Measurements from ENCODE around the gene G6PD. TPM values are rescaled to one million over a fixed set of nuclear protein-coding genes. Genes with fewer than 3 reads are reported as not detected.
"Not testable (repeated sequence)": the region's sequence is repeated elsewhere in the genome, so short reads cannot be mapped to it uniquely, and the experiment has no call there.

Gene G6PD
- total RNA-seq (2014; rRNA removed; shearing (Covaris generic)), result 51.6 and 63.7 TPM in 2 replicates
- 96.0 and 96.1 TPM in 2 replicates for polyA plus RNA-seq (2015; cell fraction: cytosol; rRNA removed)
- 130 TPM in 2 replicates for polyA plus RNA-seq (2015; cell fraction: nucleus; rRNA removed)

DNA sequence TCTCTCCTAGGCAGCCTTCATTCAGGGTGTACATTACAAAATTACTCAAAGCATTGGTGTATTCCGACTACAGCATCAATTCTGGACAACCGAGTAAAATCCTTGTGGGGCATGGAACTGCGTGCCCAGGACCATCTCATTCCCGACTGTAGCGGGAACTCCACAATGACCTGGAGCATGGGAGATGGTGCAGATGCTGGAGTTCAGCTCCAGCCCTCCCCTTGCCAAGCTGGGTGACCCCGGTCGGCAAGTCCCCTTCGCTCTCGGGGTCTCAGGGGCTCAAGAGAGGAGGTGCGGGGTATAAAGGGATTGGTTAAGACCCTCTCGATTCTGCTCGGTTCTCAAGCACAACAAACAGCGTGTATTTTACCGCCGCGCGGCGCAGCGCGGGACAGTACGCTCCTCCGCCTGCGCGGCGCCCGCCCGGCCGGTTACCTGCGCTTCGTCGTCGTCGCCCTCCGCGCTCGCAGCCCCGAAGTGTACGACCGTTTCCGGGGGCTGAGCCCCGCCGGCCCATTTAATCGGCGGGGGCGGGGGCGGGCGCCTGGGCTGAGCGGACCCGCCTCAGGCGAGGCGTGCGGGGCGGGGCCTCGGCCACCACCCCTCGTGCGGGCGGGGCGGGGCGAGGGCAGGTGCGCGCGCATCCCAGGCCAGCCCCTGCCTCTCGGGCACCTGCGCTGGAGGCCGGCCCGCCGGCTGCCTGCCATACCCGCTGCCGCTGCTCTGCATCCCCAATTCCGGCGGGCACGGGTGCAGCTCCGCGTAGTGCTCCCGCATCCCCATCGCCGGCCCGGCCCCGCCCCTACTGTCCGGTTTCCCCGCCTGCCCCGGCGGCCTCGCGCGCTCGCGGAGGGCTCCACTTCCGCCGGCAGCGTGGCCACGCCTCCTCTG lies at the start of gene G6PD:
Gene G6PD, minus strand, starts transcription at position 493 of the 891 bp plus-strand sequence. CDS start 691 bp downstream, outside the sequence.
- no peak for DNase-seq (ENCODE audit: low read depth)

GRCh38 chrX:154595559-154596249 lies 49.1 kb upstream of the G6PD start:
- no peak for DNase-seq (ENCODE audit: low read depth)

GRCh38 chrX:154594491-154594890 lies 47.8 kb upstream of the G6PD start:
- no peak for DNase-seq (ENCODE audit: low read depth)

GRCh38 chrX:154593201-154593600 lies 46.6 kb upstream of the G6PD start:
- DNase-seq (ENCODE audit: low read depth), result no peak

GRCh38 chrX:154592505-154592904 lies 45.9 kb upstream of the G6PD start:
- DNase-seq (ENCODE audit: low read depth), result no peak

- not testable (repeated sequence) for DNase-seq (ENCODE audit: low read depth)
Observed at GRCh38 chrX:154590415-154590814, 43.8 kb upstream of the G6PD start.

- DNase-seq (ENCODE audit: low read depth), result not testable (repeated sequence)
Observed at GRCh38 chrX:154584585-154585183, 38.0 kb upstream of the G6PD start, which contains the start of gene CTAG1A. TSS of gene CTAG1A (plus strand) at chrX:154585133. CDS start at chrX:154585207, 74 bp downstream.

DNA sequence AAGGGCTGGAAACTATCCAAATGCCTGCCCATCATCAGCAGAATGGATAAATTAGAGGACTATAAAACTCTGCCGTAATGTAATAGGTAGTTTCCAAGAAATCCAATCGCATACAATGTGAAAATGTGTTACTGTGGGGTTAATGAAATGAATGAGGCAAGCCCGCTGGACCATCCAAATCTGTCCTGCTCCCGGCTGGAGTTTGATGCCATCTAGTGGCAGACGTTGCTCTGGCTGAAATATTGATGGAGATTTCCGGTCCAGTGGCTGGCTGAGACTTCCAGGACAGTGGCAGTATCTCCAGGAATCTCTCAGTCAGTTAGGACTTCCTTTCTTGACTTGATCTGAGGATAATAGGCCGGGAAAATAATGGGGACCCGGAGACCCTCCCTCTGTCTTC lies 36.3 kb upstream of the G6PD start:
- DNase-seq (ENCODE audit: low read depth), result not testable (repeated sequence)

DNA sequence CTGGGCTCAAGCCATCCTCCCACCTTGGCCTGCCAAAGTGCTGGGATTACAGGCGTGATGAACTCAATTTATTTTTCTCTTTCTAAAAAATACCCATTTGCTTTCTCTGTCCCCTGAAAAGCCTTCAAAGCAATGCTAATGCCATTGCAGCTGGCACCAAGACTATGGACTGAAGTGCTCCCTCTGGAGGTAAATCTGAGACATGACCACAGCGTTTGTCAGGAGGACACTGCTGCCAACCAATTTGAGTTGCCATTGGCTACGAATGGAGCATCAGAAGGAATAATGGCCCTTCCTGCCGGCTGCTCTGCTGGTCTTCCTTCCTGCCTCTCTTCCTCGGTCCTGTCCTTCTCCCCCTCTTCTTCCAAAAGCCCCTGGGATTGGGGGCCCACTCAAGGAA lies 28.4 kb upstream of the G6PD start:
- DNase-seq (ENCODE audit: low read depth), result not testable (repeated sequence)

DNA sequence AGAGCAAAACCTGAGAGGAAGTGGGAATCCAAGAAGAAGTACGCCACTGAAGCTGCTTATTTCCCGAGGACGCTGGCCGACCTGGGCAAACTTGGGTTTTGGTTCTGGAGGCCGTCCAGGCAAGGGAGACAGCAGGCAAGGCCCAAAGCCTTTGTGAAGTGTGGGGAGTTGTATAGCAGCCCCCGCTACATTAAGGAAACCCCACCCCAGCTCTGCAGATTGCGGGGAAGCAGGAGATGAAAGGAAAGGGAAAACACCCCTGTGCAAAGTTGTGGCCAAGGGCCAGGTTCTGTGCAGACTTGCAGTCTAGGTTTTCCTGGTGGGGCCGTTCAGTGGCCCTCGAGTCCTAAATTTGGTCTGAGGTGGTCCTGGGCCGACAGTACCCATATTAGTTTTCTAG lies 26.4 kb upstream of the G6PD start:
- not testable (repeated sequence) for DNase-seq (ENCODE audit: low read depth)

- not testable (repeated sequence) for DNase-seq (ENCODE audit: low read depth)
Observed at GRCh38 chrX:154570361-154570760, 23.7 kb upstream of the G6PD start.

- not testable (repeated sequence) for DNase-seq (ENCODE audit: low read depth)
Observed at GRCh38 chrX:154562295-154562694, 15.6 kb upstream of the G6PD start.

GRCh38 chrX:154560326-154560725 lies 13.7 kb upstream of the G6PD start:
- not testable (repeated sequence) for DNase-seq (ENCODE audit: low read depth)

- DNase-seq (ENCODE audit: low read depth), result not testable (repeated sequence)
Observed at GRCh38 chrX:154558896-154559295, 12.2 kb upstream of the G6PD start.

- DNase-seq (ENCODE audit: low read depth), result not testable (repeated sequence)
Observed at GRCh38 chrX:154558060-154558690, 11.5 kb upstream of the G6PD start.

GRCh38 chrX:154552112-154552806 lies 5.6 kb upstream of the G6PD start:
- DNase-seq (ENCODE audit: low read depth), result not testable (repeated sequence)

DNA sequence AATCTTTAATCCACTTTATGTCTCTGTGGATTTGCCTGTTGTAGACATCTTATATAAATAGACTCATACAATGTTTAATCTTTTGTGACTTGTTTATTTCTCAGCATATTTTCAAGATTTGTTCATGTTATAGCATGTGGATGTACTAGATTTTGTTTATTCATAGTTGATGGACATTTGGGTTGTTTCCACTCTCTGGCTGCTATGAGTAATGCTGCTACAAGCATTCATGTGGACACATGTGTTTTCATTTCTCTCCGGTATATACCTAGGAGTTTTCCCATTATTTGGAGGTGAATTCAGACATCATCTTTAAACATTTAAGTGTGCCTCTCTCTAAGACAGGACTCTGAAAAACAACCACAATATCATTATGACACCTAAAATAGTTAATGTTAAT lies 3.1 kb upstream of the G6PD start:
- DNase-seq (ENCODE audit: low read depth), result no peak

DNA sequence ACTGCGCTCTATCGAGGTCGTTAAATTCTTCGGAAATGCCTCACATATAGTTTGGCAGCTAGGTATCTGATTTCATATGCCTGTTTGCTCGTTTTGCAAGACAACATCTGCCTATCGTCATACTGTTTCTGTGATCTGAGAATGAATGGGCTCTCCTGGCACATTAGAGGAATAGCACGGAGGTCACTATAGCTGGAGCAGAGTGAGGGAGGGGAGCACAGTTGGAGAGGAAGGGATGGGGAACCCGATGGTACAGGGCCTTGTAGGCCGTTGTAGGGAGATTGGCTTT lies 1.3 kb upstream of the G6PD start:
- DNase-seq (ENCODE audit: low read depth), result no peak

DNA sequence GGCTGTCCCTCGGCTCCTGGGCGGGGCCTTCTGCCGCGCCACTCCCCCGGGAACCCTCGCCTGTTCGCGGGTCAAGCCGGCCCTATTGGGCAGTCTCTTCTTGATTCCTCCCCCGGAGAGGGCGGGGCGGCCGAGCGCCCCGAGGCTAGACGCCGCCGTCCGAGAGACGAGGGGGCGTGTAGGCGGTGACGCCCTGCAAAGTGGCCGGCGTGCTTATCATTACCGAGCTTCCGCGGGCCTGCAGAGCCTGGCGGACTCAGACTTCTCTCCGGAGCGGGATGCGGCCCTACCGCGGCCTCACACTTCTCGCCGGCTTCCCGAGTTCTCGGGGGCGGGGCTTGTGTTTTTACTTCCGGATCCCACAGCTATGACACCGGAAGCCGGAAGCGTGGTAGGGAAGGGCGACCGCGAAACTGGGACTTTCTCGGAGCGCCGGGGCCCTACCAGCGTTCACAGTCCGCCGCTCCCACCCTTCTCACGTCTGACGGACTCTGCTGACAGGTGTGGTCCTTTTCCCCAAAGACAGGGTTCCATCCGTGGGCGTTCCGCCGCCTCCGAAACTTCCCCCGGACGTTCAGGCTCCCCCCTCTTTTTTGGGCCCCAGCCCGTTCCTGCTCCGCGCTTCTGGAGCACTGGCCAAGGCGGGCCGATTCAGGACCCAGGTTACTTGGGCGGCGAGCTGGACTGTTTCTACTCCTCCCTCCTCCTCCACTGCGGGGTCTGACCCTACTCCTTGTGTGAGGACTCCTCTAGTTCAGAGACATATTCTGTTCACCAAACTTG lies 790 bp upstream of the G6PD start, which contains the start of gene IKBKG:
Gene IKBKG, plus strand, starts transcription at position 376 of the 783 bp plus-strand sequence. CDS start 4,383 bp downstream, outside the sequence.
- peak; percentile 87 for DNase-seq (ENCODE audit: low read depth)

Measured in HT1080 (cell line).